OCI-LY1 (cell line): ENCODE results near the gene ZMYND19.

ENCODE experiments used
- H2AFZ ChIP-seq: fragments of 200-600 bp; sonication (generic), shearing (Covaris generic); 2 replicates; pipeline ENCODE4 v1.6.0; 2014; ENCODE audit warnings: antibody characterized with exemption, mild to moderate bottlenecking, low read length
- H3F3A ChIP-seq: fragments of 200-600 bp; sonication (generic), shearing (Covaris generic); 2 replicates; pipeline ENCODE4 v1.6.0; 2014; ENCODE audit warnings: mild to moderate bottlenecking, antibody characterized with exemption, low read length, moderate library complexity; ENCODE audit not compliant: insufficient read depth
- H3K27ac ChIP-seq: fragments of 200-600 bp; sonication (generic); 2 replicates; pipeline ENCODE4 v1.5.1; 2014; ENCODE audit warnings: low read length, mixed run types, mild to moderate bottlenecking, low read depth; ENCODE audit not compliant: poor library complexity, severe bottlenecking
- H3K27me3 ChIP-seq: fragments of 200-600 bp; sonication (generic); 2 replicates; pipeline ENCODE4 v1.6.0; 2014; ENCODE audit warnings: antibody characterized with exemption, mild to moderate bottlenecking, low read length, moderate library complexity; ENCODE audit not compliant: insufficient read depth
- H3K36me3 ChIP-seq: fragments of 200-600 bp; sonication (generic); 2 replicates; pipeline ENCODE4 v1.6.1; 2014; ENCODE audit warnings: mild to moderate bottlenecking, antibody characterized with exemption, low read length, moderate library complexity, mixed read lengths; ENCODE audit not compliant: insufficient read depth
- H3K4me1 ChIP-seq: fragments of 200-600 bp; sonication (generic); 2 replicates; pipeline ENCODE4 v1.5.1; 2014; ENCODE audit warnings: mild to moderate bottlenecking, low read length, moderate library complexity; ENCODE audit not compliant: insufficient read depth, severe bottlenecking
- H3K4me2 ChIP-seq: fragments of 200-600 bp; sonication (generic), shearing (Covaris generic); 2 replicates; pipeline ENCODE4 v1.6.1; 2014; ENCODE audit warnings: low read length
- H3K4me3 ChIP-seq: fragments of 200-600 bp; sonication (generic); 2 replicates; pipeline ENCODE4 v1.5.1; 2014; ENCODE audit warnings: low read length, low read depth, mild to moderate bottlenecking, mixed read lengths; ENCODE audit not compliant: poor library complexity, severe bottlenecking
- H3K79me2 ChIP-seq: fragments of 200-600 bp; shearing (Covaris generic); 2 replicates; pipeline ENCODE4 v1.6.1; 2016; ENCODE audit warnings: mixed run types, low read length, mixed read lengths; ENCODE audit not compliant: insufficient read depth
- H3K9ac ChIP-seq: fragments of 200-600 bp; sonication (generic), shearing (Covaris generic); 2 replicates; pipeline ENCODE4 v1.6.1; 2014; ENCODE audit warnings: mild to moderate bottlenecking, low read length, mixed read lengths
- H3K9me2 ChIP-seq: fragments of 200-600 bp; sonication (generic), shearing (Covaris generic); 2 replicates; pipeline ENCODE4 v1.6.1; 2014; ENCODE audit warnings: low read depth, mild to moderate bottlenecking, low read length, mixed read lengths
- H3K9me3 ChIP-seq: fragments of 200-600 bp; shearing (Covaris generic); 2 replicates; pipeline ENCODE4 v1.6.1; 2014; ENCODE audit warnings: low read length, mixed read lengths
- H4K20me1 ChIP-seq: fragments of 200-600 bp; sonication (generic), shearing (Covaris generic); 2 replicates; pipeline ENCODE4 v1.6.0; 2016; ENCODE audit warnings: mild to moderate bottlenecking, low read length; ENCODE audit not compliant: insufficient read depth
- EZH2 ChIP-seq: fragments of 200-600 bp; sonication (generic), shearing (Covaris generic); IDR thresholded peaks from 2 replicates; pipeline ENCODE4 v1.8.0; 2017; ENCODE audit warnings: borderline replicate concordance, mixed run types, mild to moderate bottlenecking, antibody characterized with exemption, low read length, moderate library complexity, mixed read lengths
- TF ChIP-seq, protein P1 (sequence below): fragments of 200-600 bp; sonication (generic), shearing (Covaris generic); IDR thresholded peaks from 2 replicates; pipeline ENCODE4 v1.5.1; 2017; ENCODE audit warnings: mild to moderate bottlenecking, antibody characterized with exemption, low read length, moderate library complexity, mixed read lengths

Gene ZMYND19

DNA sequence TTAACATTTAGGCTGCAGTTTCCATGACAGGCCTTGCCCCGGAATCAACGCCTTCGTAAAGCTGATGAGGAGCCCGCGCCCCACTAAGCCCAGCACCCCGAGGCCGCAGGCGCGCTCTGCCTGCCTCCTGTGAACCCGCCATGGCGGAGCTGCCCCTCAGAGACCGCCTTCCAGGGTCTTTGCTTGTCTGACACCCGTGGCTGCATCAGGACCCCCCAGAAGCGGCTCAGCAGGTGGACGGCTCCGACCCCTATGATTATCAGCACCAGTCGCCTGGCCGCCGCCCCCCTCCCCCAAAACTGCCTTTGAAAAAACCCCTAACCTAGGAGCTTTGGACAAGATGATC is 11.1 kb downstream of the ZMYND19 start:
- H3K4me1 ChIP-seq: peaks cover 49% of the 10 kb centered on the region
- no peak for TF ChIP-seq EZH2
- H3K27ac ChIP-seq: peak overlapping the region; percentile 64
- H3K27me3 ChIP-seq: no peaks in the 10 kb centered on the region
- H3K4me3 ChIP-seq: peak overlapping the region; percentile 99
- H3K36me3 ChIP-seq: peaks cover 49% of the 10 kb centered on the region
- H3F3A ChIP-seq: no peaks in the 10 kb centered on the region
- no peaks in the 10 kb centered on the region for H3K9me3 ChIP-seq
- peaks cover 15% of the 10 kb centered on the region for H3K79me2 ChIP-seq
- H3K9ac ChIP-seq: peak overlapping the region; percentile 95
- H4K20me1 ChIP-seq: no peaks in the 10 kb centered on the region
- H2AFZ ChIP-seq: no peak overlapping the region
- peak overlapping the region; percentile 95 for H3K4me2 ChIP-seq
- H3K9me2 ChIP-seq: no peaks in the 10 kb centered on the region

DNA sequence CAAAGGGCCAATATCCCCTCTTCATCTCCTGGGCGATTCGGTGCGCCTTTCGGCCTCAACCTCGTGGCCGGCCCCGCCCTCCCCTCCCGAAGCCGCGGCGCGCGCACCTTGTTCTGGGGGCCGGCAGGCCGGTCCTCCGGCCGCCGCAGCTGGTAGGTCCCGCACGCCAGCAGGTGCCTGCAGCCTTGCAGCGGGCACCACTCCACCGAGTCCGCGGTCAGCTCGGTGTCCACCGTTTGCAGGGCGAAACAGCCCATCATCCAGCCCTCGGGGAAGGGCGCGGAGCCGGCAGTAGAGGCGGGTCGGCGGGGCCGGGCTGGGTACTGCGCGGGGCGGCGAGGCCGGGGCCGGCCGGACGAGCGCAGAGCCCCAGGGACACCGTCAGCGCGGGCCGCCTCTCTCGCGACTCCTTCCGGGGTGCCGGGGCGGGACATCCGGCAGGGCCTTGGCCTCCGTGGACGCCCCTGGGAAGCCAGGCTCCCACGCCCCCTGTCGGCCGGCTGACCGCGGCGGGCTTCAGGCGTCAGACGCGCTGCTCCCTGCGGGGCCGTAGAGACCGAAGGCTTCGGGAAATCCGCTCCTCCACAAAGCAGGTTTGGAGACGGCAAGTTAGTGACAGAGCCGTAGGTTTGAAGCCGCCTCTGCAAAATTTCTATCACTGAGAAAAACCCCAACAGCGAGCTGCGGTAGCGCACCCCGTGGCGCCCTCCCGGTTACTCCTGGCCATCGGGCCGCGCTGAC is 11.6 kb downstream of the ZMYND19 start, which contains the start of gene DPH7:
TSS of gene DPH7 (minus strand) at position 408 of the 741 bp plus-strand sequence. CDS start at position 260, 148 bp downstream.
- H3K4me2 ChIP-seq: peak within 1 kb of the TSS; percentile 95
- H3K9me2 ChIP-seq: no peaks in the 10 kb centered on the region
- H3K4me1 ChIP-seq: peaks cover 49% of the 10 kb centered on the region
- no peak within 1 kb of the TSS for H2AFZ ChIP-seq
- no peaks in the 10 kb centered on the region for H3K27me3 ChIP-seq
- H3K9ac ChIP-seq: peak within 1 kb of the TSS; percentile 95
- no peaks in the 10 kb centered on the region for H3F3A ChIP-seq
- H4K20me1 ChIP-seq: no peaks in the 10 kb centered on the region
- H3K27ac ChIP-seq: peak within 1 kb of the TSS; percentile 79
- no peaks in the 10 kb centered on the region for H3K9me3 ChIP-seq
- H3K4me3 ChIP-seq: peak within 1 kb of the TSS; percentile 99
- no peak for TF ChIP-seq EZH2
- TF ChIP-seq, protein P1, sequence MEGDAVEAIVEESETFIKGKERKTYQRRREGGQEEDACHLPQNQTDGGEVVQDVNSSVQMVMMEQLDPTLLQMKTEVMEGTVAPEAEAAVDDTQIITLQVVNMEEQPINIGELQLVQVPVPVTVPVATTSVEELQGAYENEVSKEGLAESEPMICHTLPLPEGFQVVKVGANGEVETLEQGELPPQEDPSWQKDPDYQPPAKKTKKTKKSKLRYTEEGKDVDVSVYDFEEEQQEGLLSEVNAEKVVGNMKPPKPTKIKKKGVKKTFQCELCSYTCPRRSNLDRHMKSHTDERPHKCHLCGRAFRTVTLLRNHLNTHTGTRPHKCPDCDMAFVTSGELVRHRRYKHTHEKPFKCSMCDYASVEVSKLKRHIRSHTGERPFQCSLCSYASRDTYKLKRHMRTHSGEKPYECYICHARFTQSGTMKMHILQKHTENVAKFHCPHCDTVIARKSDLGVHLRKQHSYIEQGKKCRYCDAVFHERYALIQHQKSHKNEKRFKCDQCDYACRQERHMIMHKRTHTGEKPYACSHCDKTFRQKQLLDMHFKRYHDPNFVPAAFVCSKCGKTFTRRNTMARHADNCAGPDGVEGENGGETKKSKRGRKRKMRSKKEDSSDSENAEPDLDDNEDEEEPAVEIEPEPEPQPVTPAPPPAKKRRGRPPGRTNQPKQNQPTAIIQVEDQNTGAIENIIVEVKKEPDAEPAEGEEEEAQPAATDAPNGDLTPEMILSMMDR: peak; percentile 81
- H3K36me3 ChIP-seq: peaks cover 49% of the 10 kb centered on the region
- H3K79me2 ChIP-seq: peaks cover 15% of the 10 kb centered on the region

DNA sequence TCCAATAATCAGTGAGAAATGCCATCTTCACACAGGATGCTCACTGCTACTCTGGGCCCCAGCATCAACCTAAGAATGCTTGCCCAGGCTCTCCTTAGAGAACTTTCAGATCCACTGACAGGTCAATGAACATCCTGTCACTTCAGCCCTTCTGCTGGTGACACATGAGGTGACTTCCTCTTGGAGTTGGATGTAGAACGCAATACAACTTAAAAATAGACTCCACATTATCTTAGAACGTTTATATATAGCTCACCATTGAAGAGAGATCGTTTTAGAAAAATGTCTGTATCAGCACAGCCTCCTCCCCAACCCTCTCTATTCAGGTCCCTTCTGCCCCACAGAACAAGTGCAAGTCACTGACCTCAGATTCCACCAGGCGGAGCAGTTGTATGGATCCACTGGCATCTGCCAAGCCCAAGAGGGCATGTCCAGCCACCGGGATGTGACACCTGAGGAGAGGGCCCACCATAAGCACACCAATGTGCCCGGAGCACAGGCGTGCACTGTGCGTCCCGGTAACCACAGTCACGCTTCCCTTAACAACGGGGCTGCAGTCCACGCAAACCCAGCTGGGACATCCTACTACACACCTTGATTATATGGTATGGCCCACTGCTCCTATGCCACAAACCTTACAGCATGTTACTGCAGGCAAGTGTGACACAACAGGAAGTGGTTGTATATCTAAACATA is 14.4 kb downstream of the ZMYND19 start:
- Histone ChIP-seq H4K20me1 (no peaks in the 10 kb centered on the region), H2AFZ (no peak overlapping the region), H3K27me3 (no peaks in the 10 kb centered on the region), H3K79me2 (peaks cover 15% of the 10 kb centered on the region), H3K9me2 (no peaks in the 10 kb centered on the region), H3K36me3 (peaks cover 38% of the 10 kb centered on the region), H3K9me3 (no peaks in the 10 kb centered on the region), H3K9ac (no peak overlapping the region), H3F3A (no peaks in the 10 kb centered on the region), H3K4me2 (peak overlapping the region; percentile 95), H3K4me1 (peaks cover 48% of the 10 kb centered on the region), H3K4me3 (peak overlapping the region; percentile 99), H3K27ac (peak overlapping the region; percentile 79)
- no peak for TF ChIP-seq EZH2
- TF ChIP-seq, protein P1: peak; percentile 39; the same call in 1 of the 2 replicates
